HG03139 (cell line): ENCODE data around the gene TSPEAR.

Source experiments
- ATAC-seq: cut with Tn5 transposase; IDR thresholded peaks from one replicate; pipeline ENCODE4 v1.9.1; 2021; ENCODE audit not compliant: unreplicated experiment

TSPEAR gene

GRCh38 chr21:44458971-44459711 is 252.2 kb downstream of the TSPEAR start:
- ATAC-seq = no peak

- ATAC-seq = no peak
Observed at GRCh38 chr21:44456915-44457736, 254.2 kb downstream of the TSPEAR start.

DNA sequence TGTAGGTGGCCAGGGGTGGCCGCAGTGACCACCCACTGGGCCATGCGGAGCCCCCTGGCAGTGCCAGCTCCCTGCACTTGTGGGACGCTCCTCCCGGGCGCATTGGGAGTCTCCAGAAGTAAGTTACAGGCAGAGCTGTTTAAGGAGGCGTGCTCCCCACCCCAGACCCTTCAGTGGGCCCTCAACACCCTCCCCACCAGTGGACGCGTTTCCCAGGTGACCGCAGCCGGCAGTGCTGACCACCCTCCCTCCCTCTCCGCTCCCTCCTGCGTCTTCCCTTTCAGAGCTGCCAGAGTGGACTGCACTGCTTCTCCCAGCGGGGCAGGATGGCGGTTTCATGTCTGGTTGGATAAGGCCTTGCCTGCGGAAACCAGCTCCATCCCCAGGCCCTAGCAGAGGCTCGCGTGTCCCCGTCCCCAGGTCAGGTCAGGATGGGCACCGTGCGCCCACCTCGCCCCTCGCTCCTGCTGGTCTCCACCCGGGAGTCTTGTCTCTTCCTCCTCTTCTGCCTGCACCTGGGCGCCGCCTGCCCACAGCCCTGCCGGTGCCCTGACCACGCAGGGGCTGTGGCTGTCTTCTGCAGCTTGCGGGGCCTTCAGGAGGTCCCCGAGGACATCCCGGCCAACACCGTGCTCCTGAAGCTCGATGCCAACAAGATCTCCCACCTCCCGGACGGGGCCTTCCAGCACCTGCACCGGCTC is 255.0 kb downstream of the TSPEAR start:
- ATAC-seq = no peak

- no peak for ATAC-seq
Observed at GRCh38 chr21:44455524-44456213, 255.7 kb downstream of the TSPEAR start.

DNA sequence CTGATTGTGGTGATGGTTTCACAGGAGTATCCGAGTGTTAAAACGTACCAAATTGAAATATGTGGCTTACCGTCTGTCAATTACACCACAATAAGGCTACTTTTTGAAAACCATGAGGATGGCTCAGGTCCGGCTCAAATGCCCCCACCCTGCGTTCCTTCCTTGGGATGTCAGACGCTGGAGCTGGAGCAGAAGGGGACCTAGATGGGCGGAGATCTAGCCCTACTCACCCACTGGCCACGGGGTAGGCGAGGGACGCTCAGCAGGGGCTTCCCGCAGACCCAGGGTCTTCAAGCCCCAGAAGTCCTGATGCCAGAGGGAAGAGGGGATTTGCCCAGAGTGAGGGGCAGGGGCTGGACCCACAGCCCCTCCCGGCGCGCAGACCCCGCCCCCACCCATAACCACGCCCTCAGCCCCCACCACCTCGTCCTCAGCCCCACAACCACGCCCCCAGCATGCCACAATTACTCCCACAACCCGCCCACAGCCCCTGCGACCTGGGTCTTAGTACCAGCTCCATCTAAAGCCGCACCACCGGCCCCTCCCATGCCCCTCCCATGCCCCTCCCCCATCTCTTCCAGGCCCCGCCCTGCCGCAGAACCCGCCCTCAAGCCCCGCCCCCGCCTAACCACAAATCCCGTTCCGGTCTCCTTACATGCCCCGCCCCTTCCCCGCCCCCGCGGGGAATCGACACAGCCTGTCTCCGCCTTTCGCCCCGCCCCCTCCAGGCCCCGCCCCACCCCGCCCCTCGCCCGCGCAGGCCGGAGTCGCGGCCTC is 256.4 kb downstream of the TSPEAR start, which contains the start of gene LRRC3:
Gene LRRC3, plus strand, starts transcription at position 764 of the 777 bp plus-strand sequence. CDS start 1,135 bp downstream, outside the sequence.
- no peak for ATAC-seq

DNA sequence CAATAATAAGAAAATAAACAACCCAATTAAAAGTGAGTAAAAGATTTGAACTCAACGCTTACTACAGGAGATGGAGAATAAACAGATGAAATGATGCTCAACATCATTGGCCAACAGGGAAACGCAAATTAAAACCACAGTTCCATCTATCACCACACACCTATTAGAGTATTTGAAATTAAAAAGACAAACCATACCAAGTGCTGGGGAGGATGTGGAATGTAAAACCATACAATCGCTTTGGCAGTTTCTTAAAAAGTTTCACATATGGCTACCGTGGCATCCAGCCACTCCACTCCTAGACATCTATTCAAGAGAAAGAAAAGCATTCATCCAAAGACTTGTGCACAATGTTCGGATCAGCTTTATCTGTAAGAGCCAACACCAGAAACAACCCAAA is 257.3 kb downstream of the TSPEAR start:
- no peak for ATAC-seq

GRCh38 chr21:44453120-44453519 is 258.3 kb downstream of the TSPEAR start:
- no peak for ATAC-seq

DNA sequence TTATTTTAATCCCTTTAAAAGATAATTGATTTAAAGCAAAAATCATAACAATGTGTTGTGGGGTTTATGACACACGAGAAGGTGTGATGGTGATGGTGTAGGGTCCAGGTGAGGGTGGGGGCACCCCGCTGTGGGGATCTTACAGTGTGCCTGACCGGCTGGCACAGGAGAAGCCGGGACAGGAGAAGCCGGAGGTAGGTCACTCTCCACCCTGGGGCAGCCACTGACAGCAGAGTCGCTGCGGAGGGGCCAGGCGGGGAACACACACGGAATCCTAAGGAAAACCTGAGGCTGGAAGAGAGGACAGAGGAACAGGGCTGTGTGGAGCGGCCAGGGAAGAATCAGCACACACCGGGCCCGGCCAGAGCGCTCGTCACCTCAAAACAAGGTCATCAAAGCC is 260.4 kb downstream of the TSPEAR start:
- no peak for ATAC-seq

DNA sequence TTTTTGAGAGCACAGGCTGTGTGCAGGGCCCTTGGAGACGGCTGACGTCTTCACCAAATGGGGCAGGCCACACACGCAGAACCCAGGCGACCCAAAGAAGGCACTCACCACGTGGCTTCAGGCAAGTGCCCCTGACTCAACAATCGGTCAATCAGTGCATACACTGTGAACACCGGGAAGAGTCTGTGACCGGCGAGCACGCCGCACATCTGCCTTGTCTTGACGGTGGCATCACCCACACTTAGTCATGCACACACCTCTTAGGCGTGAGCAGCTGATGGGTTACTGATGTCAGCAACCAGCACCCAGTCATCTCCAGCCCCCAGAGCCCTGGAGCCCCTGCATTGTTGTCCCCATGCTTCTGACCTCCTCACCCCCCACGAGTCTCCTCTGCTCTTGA is 261.0 kb downstream of the TSPEAR start:
- ATAC-seq = no peak

DNA sequence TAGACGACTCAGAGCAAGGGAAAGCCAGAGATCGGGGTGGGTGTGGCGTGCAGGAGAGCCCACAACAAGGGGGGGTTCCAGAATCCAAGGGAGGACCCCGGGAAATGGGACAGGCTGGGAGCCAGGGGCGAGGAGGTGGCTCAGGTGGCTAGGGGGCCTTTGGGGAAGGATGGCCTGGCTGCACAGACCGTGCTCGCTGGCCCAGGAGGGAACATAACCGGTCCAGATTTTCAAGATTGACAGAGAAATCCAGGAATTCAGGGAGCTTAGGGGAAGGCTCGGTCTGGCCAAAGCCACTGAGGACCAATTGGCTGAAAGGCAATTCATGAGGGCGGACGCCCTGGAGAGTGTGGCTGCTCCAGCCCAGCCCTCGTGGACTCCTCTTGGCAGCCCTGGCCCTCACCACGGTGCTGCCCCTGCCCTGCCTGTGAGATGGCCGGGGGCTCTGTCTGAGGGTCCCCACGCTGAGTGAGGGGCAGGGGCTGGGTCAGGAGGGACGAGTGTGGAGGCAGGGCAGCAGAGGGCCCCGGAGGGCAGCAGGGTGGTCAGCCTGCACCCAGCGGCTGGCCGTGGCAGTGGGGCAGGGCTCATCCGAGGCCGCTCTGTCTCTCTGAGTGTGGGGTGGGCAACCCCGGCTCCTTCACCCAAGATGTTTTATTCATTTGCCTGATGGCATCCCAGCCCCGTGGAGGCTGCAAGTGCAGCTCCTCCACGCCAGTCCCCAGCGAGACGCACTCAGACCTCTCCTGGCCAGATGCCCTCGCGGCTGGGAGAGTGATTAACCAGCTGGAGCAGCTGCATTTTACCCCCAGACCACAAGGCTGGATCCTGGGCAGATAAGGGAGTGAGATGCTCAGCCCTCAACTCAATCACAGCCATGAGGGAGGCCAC is 261.7 kb downstream of the TSPEAR start:
- ATAC-seq = no peak

GRCh38 chr21:44448651-44449131 is 262.7 kb downstream of the TSPEAR start:
- ATAC-seq = no peak
